Neuron (in vitro differentiated cells): ENCODE measurements around the gene C6orf62.
A peak's percentile ranks its signal among the peaks of the same experiment; 100 is the strongest.
"Not testable (repeated sequence)": the region's sequence is repeated elsewhere in the genome, so short reads cannot be mapped to it uniquely, and the experiment has no call there.

ENCODE experiments used
- H2AFZ ChIP-seq: one replicate; pipeline ENCODE4 v1.6.1; 2013; ENCODE audit warnings: low read depth, mild to moderate bottlenecking, inconsistent platforms, low read length, moderate library complexity
- H3K27me3 ChIP-seq: one replicate; pipeline ENCODE4 v1.6.1; 2013; ENCODE audit warnings: low read length; ENCODE audit not compliant: insufficient read depth
- H3K36me3 ChIP-seq: one replicate; pipeline ENCODE4 v1.6.1; 2013; ENCODE audit warnings: low read length; ENCODE audit not compliant: insufficient read depth
- H3K4me1 ChIP-seq: one replicate; pipeline ENCODE4 v1.6.1; 2013; ENCODE audit warnings: low read length; ENCODE audit not compliant: insufficient read depth
- H3K4me3 ChIP-seq: 2 replicates; pipeline ENCODE4 v1.5.1; 2013; ENCODE audit warnings: mild to moderate bottlenecking, low read length, moderate library complexity
- H3K9me3 ChIP-seq: one replicate; pipeline ENCODE4 v1.6.1; 2013; ENCODE audit warnings: low read length

C6orf62 gene

DNA sequence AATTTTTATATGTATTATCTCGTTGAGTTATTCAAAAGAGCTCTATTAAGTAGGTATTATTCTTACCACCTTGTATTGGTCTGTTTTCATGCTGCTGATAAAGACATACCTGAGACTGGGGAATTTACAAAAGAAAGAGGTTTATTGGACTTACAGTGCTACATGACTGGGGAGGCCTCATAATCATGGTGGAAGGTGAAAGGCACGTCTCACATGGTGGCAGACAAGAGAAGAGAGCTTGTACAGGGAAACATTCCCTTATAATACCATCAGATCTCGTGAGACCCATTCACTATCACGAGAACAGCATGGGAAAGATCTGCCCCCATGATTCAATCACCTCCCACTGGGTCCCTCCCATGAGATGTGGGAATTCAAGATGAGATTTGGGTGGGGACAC, 35.4 kb upstream of the C6orf62 start:
- not testable (repeated sequence) for H3K27me3 ChIP-seq, H3K36me3 ChIP-seq, H3K4me1 ChIP-seq, H3K4me3 ChIP-seq, H3K9me3 ChIP-seq, H2AFZ ChIP-seq

DNA sequence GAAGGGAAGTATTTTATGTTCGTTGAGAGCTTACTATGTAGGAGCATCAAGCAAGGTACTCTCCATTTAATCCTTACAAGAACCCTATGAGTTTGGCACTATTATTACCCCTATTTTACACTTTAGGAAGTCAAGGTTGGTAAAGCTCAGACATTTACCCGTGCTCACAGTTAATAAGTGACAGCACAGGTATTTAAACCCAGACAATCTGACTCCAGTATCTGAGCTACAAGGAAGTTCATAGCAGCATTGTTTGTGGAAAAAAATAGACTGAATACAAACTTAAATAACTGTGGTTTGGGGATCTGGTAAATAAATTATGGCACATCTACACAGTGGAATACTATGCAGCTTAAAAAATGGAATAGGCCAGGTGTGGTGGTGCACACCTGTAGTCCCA, 34.6 kb upstream of the C6orf62 start:
- Histone ChIP-seq H2AFZ (no peak overlapping the region), H3K4me1 (no peaks in the 10 kb centered on the region), H3K27me3 (no peaks in the 10 kb centered on the region)

DNA sequence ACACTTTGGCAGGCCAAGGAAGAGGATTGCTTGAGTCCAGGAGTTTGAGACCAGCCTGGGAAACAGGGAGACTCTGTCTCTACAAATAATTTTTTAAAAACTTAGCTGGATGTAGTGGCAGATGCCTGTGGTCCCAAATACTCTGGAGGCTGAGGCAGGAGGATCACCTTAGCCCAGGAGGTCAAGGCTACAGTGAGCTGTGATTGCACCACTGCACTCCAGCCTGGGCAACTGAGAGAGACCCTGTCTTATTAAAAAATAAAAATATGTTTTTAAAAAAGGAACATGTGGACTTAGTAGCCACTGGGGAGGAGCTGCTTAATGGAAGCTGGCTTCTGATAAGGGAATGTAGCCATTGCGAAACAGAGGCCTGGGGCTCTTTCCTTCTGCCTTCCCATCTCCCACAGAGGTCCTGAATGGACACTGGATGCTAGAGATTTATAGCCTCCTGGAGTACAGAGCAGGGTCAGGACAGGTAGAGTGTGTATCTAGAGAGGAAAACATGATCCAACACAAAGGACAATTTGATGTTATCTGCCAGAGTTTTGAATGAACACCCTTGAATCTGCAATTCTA, 34.1 kb upstream of the C6orf62 start:
- Histone ChIP-seq H2AFZ (no peak overlapping the region), H3K27me3 (no peaks in the 10 kb centered on the region), H3K4me1 (no peaks in the 10 kb centered on the region), H3K36me3 (no peaks in the 10 kb centered on the region), H3K4me3 (no peak overlapping the region), H3K9me3 (no peaks in the 10 kb centered on the region)

More for the DNA sequence above, 34.6 kb upstream of the C6orf62 start:
- no peak overlapping the region for H3K4me3 ChIP-seq
- no peaks in the 10 kb centered on the region for H3K9me3 ChIP-seq
- no peaks in the 10 kb centered on the region for H3K36me3 ChIP-seq

DNA sequence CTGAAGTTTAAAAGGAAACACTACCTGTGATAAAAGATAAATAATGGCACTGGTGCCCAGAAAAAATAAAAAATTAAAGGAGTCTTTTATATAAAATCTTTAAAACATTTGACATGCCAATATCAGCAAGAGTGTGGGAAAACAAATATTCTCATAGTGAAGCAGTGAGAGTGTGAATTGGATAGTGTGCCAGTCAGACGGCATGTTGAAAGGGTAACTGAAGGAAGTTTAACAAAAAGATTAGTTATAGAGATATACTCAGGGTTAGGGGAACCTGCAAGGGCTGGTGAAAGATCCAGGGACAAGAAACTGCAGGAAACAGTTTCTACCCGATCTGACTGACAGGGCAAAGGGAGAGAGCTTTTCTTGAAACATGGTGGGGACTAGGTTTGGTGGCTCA, 33.5 kb upstream of the C6orf62 start:
- Histone ChIP-seq H2AFZ (no peak overlapping the region), H3K9me3 (no peaks in the 10 kb centered on the region), H3K4me1 (no peaks in the 10 kb centered on the region), H3K36me3 (no peaks in the 10 kb centered on the region), H3K4me3 (no peak overlapping the region), H3K27me3 (no peaks in the 10 kb centered on the region)

DNA sequence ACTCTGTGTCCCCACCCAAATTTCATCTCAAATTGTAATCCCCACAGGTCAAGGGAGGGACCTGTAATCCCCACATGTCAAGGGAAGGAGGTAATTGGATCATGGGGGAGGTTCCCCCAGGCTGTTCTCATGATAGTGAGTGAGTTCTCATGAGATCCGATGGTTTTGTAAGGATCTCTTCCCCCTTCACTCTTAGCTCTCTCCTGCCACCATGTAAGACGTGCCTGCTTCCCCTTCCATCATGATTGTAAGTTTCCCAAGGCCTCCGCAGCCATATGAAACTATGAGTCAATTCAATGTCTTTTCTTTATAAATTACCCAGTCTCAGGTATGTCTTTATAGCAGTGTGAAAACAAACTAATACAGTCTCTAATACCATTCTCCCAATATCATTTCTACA, 31.9 kb upstream of the C6orf62 start:
- not testable (repeated sequence) for H3K36me3 ChIP-seq, H3K4me3 ChIP-seq, H3K4me1 ChIP-seq, H3K27me3 ChIP-seq, H3K9me3 ChIP-seq, H2AFZ ChIP-seq

DNA sequence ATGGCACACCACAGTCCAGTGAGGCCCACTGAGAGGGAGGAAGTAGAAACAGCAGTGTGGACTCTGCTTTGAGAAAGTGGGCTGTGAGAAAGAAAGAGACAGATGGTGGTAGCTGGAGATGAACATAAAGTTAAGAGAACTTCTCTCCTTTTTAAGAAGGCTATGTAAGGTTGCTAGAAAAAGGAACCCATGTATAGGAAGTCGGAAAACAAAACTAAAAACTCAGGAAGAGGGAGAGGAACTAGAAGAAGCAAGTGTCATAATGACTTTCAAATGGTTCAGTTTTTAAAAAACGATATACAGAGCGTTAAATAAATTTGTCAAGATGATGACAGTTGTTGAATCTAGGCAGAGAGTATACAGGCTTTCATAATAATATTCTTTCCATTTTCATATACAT, 30.3 kb upstream of the C6orf62 start:
- Histone ChIP-seq H2AFZ (no peak overlapping the region), H3K27me3 (no peaks in the 10 kb centered on the region), H3K36me3 (no peaks in the 10 kb centered on the region), H3K4me3 (no peak overlapping the region), H3K4me1 (no peaks in the 10 kb centered on the region), H3K9me3 (no peaks in the 10 kb centered on the region)

DNA sequence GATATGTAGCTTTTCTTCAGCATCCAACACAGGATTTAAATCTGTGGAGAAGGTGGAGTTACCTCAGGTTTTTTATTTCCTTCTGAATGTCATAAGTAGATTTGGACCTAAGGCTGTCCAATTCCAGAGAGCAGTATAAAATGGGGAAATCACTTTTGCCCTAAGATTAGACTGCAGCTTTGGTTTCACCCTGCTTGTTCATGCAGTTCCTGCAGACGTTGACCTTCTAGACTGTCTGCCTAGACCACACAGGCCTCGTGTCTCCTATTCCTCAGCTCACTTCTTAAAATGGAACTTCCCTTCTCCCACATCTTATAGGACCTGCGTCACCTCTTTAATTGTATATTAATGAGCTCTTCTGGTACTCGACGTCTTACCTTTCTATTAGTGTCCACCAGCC, 26.0 kb upstream of the C6orf62 start:
- Histone ChIP-seq H3K4me1 (no peaks in the 10 kb centered on the region), H3K9me3 (no peaks in the 10 kb centered on the region), H2AFZ (no peak overlapping the region), H3K27me3 (no peaks in the 10 kb centered on the region), H3K36me3 (no peaks in the 10 kb centered on the region), H3K4me3 (no peak overlapping the region)

DNA sequence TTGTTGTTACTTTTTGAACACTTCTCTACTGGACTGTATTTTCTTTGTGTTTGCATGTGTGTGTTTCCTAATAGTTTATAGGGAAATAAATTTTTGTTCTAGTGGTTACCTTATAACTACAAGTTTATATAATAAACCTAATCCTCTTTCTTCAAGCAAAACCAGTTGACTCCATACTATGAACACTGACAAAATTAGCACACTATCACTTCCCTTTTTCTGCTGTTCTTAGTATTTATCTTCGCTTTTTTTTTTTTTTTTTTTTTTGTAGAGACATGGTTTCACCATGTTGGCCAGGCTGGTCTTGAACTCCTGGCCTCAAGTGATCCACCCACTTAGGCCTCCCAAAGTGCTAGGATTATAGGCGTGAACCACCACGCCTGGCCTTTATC, 25.0 kb upstream of the C6orf62 start:
- H3K36me3 ChIP-seq: no peaks in the 10 kb centered on the region

DNA sequence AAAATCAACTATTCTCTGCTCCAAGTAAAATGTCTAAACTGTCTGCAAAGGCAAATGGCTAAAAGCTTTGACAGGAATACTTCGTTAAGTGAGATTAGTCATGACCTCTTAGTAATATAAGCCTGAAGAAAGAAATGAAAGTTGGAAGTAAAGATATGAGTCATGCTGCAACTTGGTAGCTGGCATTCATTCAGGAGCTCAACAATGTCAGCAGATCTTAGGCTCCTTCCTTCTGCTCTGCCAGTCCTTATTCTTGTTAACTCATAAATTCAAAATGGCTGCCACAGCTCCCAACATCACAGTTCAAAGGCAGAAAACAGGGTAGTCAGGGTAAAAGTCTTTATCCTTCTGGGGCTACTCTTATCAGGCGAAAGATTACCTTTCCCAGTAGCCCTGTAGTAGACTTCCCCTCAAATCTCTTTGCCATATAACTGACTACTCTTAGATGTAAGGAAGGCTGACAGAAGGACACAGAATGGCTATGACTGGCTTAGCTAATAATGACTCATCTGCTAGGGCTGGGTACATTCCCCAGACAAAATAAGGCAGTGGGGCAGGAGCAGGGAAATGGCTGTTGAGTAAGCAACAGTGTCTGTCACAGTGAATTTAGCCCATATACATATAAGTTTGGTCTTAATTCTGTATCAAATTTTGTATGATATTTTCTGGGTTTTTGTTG, 24.4 kb upstream of the C6orf62 start:
- peak overlapping the region; percentile 56 for H2AFZ ChIP-seq
- H3K4me1 ChIP-seq: no peaks in the 10 kb centered on the region
- H3K4me3 ChIP-seq: no peak overlapping the region
- H3K36me3 ChIP-seq: no peaks in the 10 kb centered on the region
- no peaks in the 10 kb centered on the region for H3K9me3 ChIP-seq
- H3K27me3 ChIP-seq: no peaks in the 10 kb centered on the region

More for the DNA sequence above, 25.0 kb upstream of the C6orf62 start:
- Histone ChIP-seq H3K4me1 (no peaks in the 10 kb centered on the region), H3K4me3 (no peak overlapping the region), H3K27me3 (no peaks in the 10 kb centered on the region), H2AFZ (no peak overlapping the region), H3K9me3 (no peaks in the 10 kb centered on the region)

DNA sequence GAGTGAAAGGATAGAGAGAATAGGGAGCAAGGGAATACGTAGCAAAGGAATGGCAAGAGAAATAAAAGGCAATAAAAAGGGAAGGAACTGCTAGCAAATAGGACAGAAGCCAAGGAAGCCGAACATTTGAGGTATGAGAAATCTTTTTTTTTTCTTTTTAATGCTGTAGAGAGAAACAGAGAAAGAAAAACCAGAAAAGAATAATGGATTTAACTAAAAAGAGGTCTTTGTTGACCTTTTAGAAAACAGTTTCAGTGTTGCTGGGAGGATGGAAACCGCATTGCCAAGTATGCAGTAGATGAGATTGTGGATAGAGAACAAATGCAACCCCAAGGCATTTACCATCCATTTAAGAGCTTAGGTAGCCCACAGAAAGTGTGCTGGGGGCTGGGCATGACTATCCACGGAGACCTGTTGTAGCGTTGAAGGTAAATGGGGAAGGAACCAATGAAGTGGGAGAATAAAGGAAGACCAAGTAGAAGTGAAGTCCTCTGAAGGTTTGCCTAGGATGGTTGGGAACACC, 23.3 kb upstream of the C6orf62 start:
- Histone ChIP-seq H3K4me3 (no peak overlapping the region), H3K9me3 (no peaks in the 10 kb centered on the region)

DNA sequence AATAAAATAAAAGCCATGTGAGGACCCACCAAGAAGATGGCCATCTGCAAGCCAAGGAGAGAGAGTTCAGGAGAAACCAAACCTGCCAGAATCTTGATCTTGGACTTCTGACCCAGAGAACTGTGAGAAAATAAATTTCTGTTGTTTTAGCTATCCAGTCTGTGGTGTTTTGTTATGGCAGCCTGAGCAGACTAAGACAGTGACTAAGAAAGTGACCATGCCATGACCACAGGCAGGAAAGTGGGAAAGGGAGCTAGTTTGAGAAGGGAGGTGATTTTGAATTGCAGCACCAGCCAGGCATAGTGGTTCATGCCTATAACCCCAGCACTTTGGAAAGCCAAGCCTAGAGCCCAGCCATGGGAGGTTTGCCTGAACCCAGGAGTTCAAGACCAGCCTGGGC, 21.9 kb upstream of the C6orf62 start:
- Histone ChIP-seq H2AFZ (no peak overlapping the region), H3K4me3 (no peak overlapping the region), H3K27me3 (no peaks in the 10 kb centered on the region), H3K9me3 (no peaks in the 10 kb centered on the region), H3K4me1 (no peaks in the 10 kb centered on the region), H3K36me3 (no peaks in the 10 kb centered on the region)

More for the DNA sequence above, 23.3 kb upstream of the C6orf62 start:
- no peaks in the 10 kb centered on the region for H3K36me3 ChIP-seq
- H3K4me1 ChIP-seq: no peaks in the 10 kb centered on the region
- H3K27me3 ChIP-seq: no peaks in the 10 kb centered on the region
- no peak overlapping the region for H2AFZ ChIP-seq

DNA sequence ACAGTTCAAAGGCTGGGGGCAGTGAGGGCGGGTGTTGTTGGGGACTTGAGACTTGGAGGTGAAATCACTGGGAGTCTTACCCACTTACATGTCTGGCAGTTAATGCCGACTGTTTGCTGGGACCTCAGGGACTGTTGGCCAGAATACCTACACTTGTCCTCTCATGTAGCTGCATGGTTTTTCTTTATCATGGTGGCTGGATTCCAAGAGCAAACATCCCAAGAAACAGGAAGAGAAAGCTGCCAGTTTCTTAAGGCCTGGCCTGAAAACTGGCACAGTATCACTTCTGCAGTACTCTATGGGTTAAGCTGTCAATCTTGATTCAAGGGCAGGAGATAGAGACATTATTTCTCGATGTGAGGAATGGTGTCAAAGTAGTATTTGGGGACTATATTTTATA, 19.8 kb upstream of the C6orf62 start:
- no peak overlapping the region for H3K4me3 ChIP-seq
- no peaks in the 10 kb centered on the region for H3K4me1 ChIP-seq
- H2AFZ ChIP-seq: no peak overlapping the region
- H3K9me3 ChIP-seq: no peaks in the 10 kb centered on the region
- H3K27me3 ChIP-seq: peaks cover 3% of the 10 kb centered on the region
- no peaks in the 10 kb centered on the region for H3K36me3 ChIP-seq

DNA sequence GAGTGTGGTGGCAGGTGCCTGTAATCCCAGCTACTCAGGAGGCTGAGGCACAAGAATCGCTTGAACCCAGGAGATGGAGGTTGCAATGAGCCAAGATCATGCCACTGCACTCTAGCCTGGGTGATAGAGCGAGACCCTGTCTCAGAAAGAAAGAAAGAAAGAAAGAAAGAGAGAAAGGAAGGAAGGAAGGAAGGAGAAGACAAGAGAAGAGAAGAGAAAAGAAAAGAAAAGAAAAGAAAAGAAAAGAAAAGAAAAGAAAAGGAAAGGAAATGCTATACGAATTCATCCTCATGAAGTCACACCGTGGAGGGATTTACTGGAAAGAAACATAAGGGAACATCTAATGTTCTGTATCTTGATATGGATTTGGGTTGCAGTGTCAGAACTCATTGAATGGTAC, 15.8 kb upstream of the C6orf62 start:
- not testable (repeated sequence) for H2AFZ ChIP-seq, H3K4me1 ChIP-seq

DNA sequence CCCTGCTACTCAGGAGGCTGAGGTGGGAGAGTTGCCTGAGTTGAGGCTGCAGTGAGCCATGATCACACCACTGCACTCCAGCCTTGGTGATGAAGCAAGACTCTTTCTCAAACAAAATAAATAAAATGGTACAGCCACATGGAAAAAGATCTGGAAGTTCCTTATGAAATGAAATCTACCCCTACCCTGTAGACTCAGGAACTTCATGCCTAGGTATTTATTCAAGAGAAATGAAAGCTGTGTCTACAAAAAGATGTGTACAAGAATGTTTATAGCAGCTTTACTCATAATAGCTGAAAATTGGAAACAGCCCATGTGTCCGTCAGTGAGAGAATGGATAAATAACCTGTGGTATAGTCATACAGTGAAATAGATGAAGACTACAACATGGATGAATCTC, 15.2 kb upstream of the C6orf62 start:
- H3K9me3 ChIP-seq: peaks cover 7% of the 10 kb centered on the region
- peaks cover 3% of the 10 kb centered on the region for H3K27me3 ChIP-seq
- no peak overlapping the region for H2AFZ ChIP-seq
- no peaks in the 10 kb centered on the region for H3K36me3 ChIP-seq
- H3K4me3 ChIP-seq: no peak overlapping the region
- no peaks in the 10 kb centered on the region for H3K4me1 ChIP-seq

More for the DNA sequence above, 15.8 kb upstream of the C6orf62 start:
- not testable (repeated sequence) for H3K27me3 ChIP-seq, H3K36me3 ChIP-seq, H3K9me3 ChIP-seq, H3K4me3 ChIP-seq
